Colon (tissue), 2 donors: ENCODE results near the gene NF2.

Experiments used
- FAIRE-seq: peaks from 2 replicates; lab custom pipeline; 2012; peaks lifted over from hg19 to GRCh38; lab: Jason Lieb, UNC
- donor health status: control.
- donor health status: control.

The NF2 gene

GRCh38 chr22:29723766-29724165 is 120.3 kb downstream of the NF2 start:
- no peak for FAIRE-seq

- no peak for FAIRE-seq
Observed at GRCh38 chr22:29724843-29725242, 121.4 kb downstream of the NF2 start.

GRCh38 chr22:29726106-29726505 is 122.7 kb downstream of the NF2 start:
- no peak for FAIRE-seq

- FAIRE-seq = no peak
Observed at GRCh38 chr22:29726512-29727130, 123.2 kb downstream of the NF2 start.

DNA sequence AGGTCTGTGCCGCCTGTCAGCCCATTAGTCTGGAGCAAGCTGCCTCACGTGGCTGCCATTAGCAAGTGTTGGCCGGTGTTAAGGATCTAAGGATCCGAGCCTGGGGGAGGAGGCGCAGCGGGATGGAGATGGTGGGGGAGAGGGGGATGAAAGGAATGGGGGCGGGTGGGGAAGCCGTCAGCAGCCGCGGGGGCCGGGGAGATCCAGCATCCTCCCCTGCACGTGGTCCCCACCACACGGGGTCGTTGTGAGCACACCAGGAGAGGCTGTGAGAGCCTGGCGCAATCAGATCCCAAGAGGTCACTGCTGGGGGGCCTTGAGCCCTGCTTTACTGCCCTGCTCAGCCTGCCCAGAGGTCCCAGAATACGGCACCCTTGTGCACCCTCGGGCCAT is 123.7 kb downstream of the NF2 start:
- FAIRE-seq = no peak

DNA sequence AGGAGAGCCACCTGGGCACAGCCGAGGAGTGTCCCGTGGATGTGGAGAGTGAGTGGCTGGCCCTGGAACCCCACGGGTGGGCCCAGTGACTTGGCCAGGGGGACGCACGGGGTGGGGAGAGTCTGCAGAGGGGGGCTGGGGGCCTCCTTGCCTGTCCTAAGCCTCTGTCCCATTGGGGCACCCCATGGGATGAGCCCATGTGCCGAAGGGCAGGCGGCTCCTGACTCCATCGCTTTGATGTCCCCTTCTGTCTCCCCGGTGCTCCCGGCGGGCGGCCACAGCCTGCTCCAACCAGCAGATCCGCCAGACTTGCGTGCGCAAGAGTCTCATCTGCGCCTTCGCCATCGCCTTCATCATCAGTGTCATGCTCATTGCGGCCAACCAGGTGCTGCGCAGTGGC is 125.7 kb downstream of the NF2 start:
- no peak for FAIRE-seq

DNA sequence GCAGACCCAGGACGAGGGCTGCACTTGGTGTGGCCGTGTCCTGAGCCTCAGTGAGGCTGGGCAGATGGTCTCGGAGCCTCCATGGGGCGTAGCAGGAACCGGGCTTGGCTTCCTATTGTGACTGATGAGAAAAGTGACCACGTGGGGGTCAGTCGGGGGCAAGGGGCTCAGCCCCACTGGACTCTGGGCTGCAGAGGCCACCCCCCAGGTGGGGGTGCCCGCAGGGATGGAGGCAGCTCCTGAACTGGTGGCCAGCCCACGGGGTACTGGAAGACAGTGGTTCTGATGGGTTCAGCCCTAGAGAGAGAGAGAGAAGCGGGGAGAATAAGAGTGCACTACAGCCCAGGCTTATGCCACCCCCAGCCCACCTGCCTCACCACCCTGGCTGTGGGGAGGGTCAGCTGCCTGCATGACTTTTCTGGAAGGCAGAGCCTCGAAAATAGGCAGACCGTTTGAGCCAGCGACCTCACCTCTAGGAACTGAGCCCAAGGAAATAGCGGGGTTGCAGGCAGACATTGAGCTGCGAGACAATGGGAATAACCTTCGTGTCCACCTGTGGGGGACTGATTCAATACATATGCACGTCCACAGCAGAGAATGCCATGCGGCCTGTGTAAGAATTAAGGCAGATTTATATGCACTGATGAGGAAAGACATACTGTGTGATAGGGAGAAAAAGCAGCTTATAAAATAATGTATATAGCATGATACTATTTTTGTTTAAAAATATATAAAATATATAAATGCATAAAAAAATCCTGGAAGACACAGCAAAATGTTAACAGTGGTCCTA is 127.8 kb downstream of the NF2 start:
- FAIRE-seq = no peak

DNA sequence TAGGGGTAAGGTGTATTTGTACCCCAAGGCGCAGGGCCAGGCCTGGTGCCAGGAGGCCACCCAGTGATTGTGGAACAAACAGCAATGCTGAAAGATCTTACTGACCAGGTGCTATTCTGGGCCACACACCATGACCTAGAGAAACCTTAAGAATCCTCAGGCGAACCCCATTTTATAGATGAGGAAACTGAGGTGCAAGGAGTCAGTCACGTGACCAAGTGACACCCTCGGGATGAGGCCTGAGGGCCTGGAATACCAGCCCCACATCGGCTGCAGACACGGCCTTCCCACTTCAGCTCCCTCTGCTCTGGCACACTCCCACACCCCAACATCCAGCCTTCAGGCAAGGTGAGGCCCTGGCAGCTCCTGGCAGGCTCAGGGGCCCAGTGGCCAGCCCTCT is 129.4 kb downstream of the NF2 start:
- FAIRE-seq = no peak

GRCh38 chr22:29733362-29734201 is 130.1 kb downstream of the NF2 start:
- FAIRE-seq = no peak

DNA sequence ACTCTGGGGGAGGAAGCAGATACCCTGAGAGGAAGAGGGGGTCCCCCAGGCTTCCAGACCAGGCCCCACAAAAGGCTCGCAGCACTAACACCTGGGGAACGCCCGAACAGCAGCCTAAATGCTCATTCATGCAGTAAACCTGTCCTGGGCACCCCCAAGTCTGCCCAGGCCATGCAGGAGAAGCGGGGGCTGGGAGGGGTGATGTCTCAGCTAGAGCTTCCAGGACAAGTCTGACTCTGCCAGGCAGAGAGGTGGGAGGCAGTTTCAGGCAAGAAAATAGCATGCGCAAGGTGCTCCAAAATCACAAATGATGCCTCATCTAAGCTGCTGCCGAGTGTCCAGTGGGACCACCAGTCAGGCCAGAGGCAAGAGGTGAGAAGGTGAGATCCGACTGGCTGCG is 131.0 kb downstream of the NF2 start:
- FAIRE-seq = no peak

- FAIRE-seq = no peak
Observed at GRCh38 chr22:29734838-29735237, 131.4 kb downstream of the NF2 start.

GRCh38 chr22:29735416-29735815 is 132.0 kb downstream of the NF2 start:
- FAIRE-seq = no peak

- no peak for FAIRE-seq
Observed at GRCh38 chr22:29737251-29738117, 134.1 kb downstream of the NF2 start.

DNA sequence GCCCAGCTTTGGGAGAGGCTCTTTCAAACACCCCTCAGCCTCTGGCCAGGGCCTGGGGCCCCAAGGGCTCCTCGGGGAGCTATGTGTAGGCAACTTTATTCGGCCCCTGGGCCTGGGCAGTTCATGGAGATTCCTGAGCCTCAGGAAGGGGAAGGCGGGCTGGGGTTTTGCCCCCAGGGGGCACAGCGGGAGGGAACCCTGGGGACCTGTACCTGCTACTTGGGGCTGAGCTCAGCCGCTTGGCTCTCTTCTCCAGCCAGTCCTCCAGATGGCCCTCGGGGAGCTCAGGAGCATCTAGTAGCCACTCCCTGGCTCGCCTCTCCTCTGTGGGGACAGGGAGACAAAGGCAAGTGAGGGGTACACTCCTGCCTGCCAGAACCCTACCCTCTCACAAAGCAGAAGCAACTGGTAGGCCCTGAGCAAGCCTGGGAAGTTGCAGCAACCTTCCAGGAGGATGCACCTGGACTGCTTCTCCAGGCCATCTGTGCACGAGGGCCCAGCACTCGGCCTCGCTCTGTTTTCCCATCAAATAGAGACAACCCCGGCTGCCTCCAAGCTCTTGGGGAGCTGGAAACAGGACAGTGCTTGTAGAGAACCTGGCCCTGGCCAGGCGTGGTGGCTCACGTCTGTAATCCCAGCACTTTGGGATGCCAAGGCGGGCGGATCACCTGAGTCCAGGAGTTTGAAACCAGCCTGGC is 134.8 kb downstream of the NF2 start:
- no peak for FAIRE-seq

- no peak for FAIRE-seq
Observed at GRCh38 chr22:29739346-29739875, 136.0 kb downstream of the NF2 start.

DNA sequence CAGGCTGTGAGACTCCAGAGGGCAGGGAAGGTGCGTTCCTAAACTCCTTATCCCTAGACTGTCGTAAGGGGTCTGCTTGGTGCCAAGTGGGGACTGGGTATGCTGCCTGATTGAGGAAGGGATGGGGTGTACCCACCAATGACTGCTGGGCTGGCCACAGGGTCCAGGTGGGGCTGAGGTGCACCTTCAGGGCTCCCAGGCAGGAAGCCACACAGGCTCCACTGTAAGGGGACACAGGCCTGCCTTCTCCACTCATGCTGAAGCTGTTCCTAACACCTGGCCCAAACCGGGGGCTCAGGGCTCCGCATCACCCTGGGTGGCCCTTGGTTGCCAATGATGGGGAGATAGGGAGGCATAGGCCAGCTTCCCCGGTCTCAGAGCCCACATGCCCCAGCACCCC is 136.8 kb downstream of the NF2 start:
- FAIRE-seq = no peak

DNA sequence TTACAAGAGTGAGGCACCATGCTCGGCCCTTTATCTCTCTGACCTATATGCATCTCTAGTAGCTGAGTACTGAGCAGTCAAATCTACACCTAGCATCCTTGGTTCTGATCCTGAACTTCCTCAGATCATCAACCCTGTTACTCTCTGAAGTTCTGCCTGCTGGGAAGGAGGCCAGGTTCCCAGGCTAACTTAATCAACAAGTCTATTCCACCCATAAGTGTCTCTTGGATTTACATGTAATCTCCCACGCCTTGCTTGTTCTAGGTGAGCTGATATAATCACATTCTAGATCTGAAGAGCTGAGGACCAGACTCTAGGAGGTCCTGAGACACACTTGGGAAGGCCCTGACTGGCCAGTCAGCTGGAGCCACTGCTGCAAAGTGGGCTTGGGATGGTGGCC is 138.5 kb downstream of the NF2 start:
- FAIRE-seq = no peak

DNA sequence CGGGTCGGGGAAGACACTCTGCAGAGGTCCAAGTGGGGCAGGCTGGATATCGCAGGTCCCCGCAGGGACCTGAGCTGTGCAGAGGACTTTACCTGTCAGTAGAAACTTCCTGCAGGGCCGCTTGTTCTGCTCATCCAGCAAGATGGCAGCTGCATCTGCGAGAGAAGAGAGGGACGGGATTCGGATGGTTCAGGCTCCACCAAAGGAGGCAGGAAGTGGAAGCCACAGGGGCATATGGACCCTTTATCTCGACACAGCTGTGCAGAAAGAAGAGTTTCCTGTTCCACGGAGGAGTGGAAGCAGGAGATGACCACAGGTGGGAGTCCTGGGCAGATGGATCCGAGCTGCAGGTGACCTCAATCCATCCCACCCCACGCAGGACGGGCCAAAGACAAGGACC is 138.9 kb downstream of the NF2 start:
- no peak for FAIRE-seq

GRCh38 chr22:29744902-29745301 is 141.5 kb downstream of the NF2 start:
- no peak for FAIRE-seq

DNA sequence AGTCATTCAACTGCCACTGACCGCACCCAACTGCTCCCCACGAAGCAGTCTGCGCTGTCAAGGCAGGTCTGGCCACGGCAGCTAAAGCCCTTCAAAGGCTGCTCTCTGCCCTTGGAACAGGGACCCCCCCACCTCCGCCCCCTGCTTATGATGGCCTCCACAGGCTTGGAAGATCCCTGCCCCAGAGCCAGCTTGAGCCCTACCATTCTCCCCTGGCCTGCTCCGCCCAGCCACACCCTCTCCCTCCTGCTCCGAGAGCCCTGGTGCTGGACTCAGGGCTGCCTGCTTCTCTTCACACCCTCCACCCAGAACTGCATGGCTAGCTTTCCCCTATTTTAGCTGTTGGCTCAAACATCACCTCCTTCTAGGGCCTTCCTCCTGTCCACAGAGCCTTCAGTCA is 144.4 kb downstream of the NF2 start:
- no peak for FAIRE-seq
